Measurements from ENCODE around the gene DUSP22. TPM values are rescaled to one million over a fixed set of nuclear protein-coding genes. Genes with fewer than 3 reads are reported as not detected.

The DUSP22 gene
- total and polyA plus RNA-seq, 8 donors = 15.6 to 338 (median 34.8) TPM

DNA sequence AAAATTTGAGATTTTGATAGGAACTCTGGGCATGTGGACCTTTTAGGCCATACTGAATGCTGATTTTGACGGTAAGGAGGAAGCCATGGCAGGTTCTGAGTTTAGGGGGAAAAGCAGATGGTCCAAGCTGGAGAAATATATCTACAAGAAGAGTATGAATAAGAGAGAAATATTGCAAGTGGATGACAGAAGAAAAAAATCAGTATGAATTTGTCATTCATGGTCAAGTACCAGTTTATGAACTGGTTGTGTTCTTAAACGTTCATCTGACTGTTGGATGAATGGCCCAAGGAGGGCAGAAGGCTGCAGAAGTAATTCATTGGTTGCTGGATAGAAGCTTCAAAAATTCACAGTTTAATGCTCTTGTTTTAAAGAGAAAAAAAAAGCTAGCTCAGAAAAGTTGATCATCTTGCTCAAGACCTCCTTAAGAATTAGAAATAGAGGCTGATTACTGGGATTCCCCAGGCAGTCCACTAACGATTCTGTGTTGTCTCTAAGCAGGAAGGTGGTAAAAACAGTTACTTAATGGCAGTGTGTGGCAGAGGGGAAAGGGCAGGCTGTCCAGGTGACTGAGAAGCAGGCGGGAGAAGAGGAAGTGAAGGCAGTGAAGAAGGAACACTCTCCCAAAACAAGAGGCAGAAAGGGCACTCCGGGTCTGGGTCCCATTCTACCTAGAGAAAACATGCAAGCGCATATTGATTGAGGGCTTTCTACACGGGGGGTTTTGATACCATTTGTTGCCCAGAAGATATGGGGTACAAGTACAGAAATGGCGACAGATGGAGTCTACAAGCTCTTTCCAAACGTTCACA lies 2.0 kb upstream of the DUSP22 start:
- peaks cover 0 to 4% (median 0%) of the 10 kb centered on the region in 4 donors for H3K9me3 ChIP-seq
- TF ChIP-seq CTCF (IDR thresholded peaks at IDR 0.05) (no peak), EP300 (IDR thresholded peaks at IDR 0.05) (no peak), POLR2A (IDR thresholded peaks at IDR 0.05) (no peak), POLR2AphosphoS5 (IDR thresholded peaks at IDR 0.05) (no peak)
- peak overlapping the region in 1 of 5 donors; percentile 99 for H3K27ac ChIP-seq
- no peaks in the 10 kb centered on the region for H3K36me3 ChIP-seq
- H3K27me3 ChIP-seq = no peaks in the 10 kb centered on the region
- no peak for DNase-seq
- H3K4me1 ChIP-seq = peaks cover 18 to 29% (median 26%) of the 10 kb centered on the region in 4 donors
- H3K4me3 ChIP-seq = no peak overlapping the region
- 74 to 78% (median 76%) methylated on average over 9 of the region's 9 CpGs for WGBS, 5 donors
- intact Hi-C loops (cut with DNase I; ENCODE audit: low total_unique reads) = no loop called here

DNA sequence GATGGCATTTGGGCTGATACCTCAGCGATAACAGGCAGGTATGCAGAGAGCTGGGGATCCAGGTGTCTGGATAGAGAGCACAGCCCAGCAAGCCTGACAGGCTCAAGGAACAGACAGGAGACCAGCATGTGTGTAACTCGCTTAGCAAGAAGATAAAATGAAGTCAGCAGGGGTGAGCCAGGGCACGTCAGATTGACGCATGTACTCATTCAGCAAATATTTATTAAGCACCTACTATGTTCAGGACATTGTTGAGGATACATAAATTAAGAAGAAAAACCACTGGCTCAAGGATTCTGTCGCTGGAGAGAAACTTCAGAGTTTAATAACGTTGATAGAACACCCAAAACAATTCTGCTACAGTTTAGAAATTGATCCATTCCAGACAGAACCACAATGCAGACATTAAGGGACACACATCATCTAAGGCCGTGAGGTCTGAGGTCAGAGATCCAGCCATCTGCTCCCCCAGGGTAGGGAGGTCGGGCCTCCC lies 1.0 kb upstream of the DUSP22 start:
- Histone ChIP-seq H3K4me3 (peak overlapping the region; percentile 52 to 67 (median 66)), H3K27ac (peak overlapping the region; percentile 95 to 99 (median 96)), H3K4me1 (peaks cover 21 to 38% (median 35%) of the 10 kb centered on the region in 4 donors), H3K27me3 (no peaks in the 10 kb centered on the region), H3K36me3 (no peaks in the 10 kb centered on the region), H3K9me3 (peaks cover 0 to 4% (median 0%) of the 10 kb centered on the region in 4 donors)
- TF ChIP-seq POLR2AphosphoS5 (IDR thresholded peaks at IDR 0.05) (no peak), CTCF (IDR thresholded peaks at IDR 0.05) (no peak), POLR2A (IDR thresholded peaks at IDR 0.05) (no peak), EP300 (IDR thresholded peaks at IDR 0.05) (no peak)
- DNase-seq = peak in 1 of 2 donors; percentile 56
- intact Hi-C loops (cut with DNase I; ENCODE audit: low total_unique reads) = no loop called here
- 37 to 45% (median 41%) methylated on average over 8 of the region's 8 CpGs for WGBS, 5 donors

- Histone ChIP-seq H3K4me3 (peak overlapping the region; percentile 52 to 67 (median 66)), H3K27ac (peak overlapping the region; percentile 95 to 99 (median 96)), H3K27me3 (no peaks in the 10 kb centered on the region), H3K9me3 (peaks cover 0 to 4% (median 0%) of the 10 kb centered on the region in 4 donors), H3K36me3 (no peaks in the 10 kb centered on the region), H3K4me1 (peaks cover 31 to 52% (median 48%) of the 10 kb centered on the region in 4 donors)
- peak; percentile 79 to 87 for DNase-seq
- WGBS, 5 donors = 20 to 44% (median 28%) methylated on average over 47 to 52 of the region's 52 CpGs
- TF ChIP-seq CTCF (IDR thresholded peaks at IDR 0.05) (no peak), POLR2A (IDR thresholded peaks at IDR 0.05) (no peak), POLR2AphosphoS5 (IDR thresholded peaks at IDR 0.05) (peak in 2 of 3 donors; percentile 11 to 57)
- intact Hi-C loops (cut with DNase I; ENCODE audit: low total_unique reads) = no loop called here
These were observed 362 bp downstream of the DUSP22 start for GRCh38 chr6:292506-293192.

Data from stomach (tissue), 9 donors.